Stimulated activated naive CD4-positive, alpha-beta T cell treated with Interleukin-2 at 50 U/mL for 16 hours (primary cell): Measurements from ENCODE around the gene REXO1.

ENCODE experiments used
- DNase-seq: peaks from one replicate; lab custom pipeline; 2025; lab: John Stamatoyannopoulos, UW

The REXO1 gene

DNA sequence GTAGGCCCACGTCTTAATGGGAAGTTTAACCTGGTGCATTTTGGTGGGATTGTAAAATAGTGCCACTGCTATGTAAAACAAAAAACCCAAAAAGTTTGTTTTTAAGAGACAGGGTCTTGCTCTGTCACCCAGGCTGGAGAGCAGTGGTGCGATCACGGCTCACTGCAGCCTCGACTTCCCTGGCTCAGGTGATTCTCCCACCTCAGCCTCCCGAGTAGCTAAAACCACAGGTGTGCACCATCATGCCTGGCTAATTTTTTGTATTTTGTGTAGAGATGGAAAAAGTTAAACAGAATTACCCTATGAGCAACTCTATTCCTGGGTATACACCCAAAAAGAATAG lies 820 bp upstream of the REXO1 start:
- DNase-seq: no peak

DNA sequence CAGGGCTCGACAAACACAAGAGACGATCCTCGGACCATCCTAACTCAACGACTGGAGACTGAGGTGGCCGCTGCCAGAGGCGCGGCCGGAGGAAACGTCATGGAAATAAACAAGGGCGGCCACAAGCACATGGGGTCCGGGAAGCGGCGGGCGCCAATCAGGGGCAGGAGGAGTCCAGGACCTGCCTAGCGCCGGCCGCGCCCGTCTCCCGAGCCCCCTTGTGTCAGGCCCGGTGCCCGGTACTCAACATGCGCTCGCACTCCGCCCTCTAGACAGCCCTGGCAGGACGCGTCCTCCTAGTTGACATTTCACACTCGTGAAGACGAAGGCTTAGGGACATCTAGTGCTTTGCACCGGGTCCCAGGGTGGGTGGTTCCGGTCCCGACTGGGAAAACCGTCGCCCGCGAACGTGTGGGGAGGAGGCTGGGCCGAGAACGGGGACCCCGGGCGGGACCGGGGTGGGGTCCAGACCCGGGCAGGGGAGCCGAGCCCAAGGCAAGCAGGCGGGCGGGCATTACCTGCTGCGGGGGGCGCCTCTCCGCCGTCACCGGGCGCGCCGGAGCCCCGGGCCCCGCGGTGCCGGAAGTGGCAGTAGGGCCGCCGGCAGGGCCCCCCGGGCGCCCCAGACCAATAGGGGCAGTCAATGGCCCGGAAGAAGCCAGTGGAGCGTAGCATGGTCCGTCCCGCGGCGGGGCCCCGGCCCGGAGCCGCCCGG lies 442 bp downstream of the REXO1 start:
- no peak for DNase-seq

DNA sequence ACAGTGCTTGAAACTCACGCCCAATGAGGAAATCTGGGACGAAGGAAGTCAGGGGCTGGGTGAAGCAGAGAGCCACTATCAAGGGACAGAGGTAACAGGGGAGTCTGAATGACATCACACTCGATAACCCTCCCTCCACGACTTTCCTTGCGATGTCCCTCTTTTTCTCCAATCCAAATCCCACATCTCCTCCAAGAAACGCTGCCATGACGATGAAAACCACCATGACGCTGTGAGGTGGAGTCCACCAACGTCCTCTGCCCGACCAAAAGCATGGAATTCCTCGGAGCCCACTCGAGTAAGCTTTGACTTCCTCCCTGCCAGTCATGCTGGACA lies 967 bp downstream of the REXO1 start:
- DNase-seq: no peak

GRCh38 chr19:1846517-1847204 lies 1.6 kb downstream of the REXO1 start:
- no peak for DNase-seq

DNA sequence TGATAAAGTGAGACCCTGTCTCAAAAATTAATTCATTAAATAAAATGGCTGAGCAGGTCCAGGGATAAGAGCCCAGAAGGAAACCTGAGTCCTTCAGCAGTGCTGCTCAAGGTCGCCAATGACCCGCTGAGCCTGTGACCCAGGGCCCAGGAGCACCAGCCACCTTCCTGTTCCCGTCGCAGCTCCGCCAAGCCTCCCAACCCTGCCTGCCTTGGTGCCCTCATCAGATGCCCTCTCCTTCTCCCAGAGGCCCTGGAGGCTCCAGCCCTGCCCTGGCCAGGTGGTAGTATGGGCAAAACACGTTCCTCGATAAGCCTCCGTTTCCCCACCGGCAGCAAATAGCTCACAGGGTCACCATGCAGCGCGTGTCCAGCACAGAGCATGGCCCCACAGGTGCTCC lies 2.6 kb downstream of the REXO1 start:
- DNase-seq: no peak

DNA sequence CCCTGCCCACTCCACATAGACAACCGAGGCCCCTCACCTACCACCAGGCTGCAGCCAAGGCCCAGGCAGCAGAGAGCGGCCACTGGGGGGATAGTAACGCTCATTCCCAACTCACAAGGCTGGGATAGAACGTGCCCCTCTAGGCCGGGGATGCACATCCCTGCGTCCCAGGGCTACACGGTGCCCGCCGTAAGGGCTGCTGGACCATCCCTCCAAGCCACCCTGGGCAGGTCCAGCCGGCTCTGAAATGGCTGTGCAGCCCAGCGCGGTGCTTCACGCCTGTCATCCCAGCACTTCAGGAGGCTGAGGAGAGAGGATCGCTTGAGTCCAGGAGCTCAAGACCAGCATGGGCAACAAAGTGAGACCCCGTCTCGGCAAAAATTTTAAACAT lies 3.2 kb downstream of the REXO1 start:
- no peak for DNase-seq

GRCh38 chr19:1844513-1845124 lies 3.7 kb downstream of the REXO1 start:
- DNase-seq: no peak

GRCh38 chr19:1843646-1844394 lies 4.5 kb downstream of the REXO1 start:
- no peak for DNase-seq

DNA sequence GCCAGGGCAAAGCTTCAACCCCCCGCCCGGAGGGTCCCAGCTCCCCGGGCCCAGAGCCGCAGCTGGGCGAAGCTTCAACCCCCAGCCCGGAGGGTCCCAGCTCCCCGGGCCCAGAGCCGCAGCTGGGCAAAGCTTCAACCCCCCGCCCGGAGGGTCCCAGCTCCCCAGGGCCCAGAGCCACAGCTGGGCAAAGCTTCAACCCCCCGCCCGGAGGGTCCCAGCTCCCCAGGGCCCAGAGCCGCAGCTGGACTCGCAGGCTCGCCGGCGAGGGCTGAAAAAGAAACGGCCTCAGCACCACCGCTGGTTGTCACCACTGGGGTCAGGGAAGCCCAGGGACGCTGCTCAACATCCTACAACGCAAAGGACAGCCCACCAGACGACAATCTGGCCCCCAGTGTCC lies 5.2 kb downstream of the REXO1 start:
- no peak for DNase-seq

DNA sequence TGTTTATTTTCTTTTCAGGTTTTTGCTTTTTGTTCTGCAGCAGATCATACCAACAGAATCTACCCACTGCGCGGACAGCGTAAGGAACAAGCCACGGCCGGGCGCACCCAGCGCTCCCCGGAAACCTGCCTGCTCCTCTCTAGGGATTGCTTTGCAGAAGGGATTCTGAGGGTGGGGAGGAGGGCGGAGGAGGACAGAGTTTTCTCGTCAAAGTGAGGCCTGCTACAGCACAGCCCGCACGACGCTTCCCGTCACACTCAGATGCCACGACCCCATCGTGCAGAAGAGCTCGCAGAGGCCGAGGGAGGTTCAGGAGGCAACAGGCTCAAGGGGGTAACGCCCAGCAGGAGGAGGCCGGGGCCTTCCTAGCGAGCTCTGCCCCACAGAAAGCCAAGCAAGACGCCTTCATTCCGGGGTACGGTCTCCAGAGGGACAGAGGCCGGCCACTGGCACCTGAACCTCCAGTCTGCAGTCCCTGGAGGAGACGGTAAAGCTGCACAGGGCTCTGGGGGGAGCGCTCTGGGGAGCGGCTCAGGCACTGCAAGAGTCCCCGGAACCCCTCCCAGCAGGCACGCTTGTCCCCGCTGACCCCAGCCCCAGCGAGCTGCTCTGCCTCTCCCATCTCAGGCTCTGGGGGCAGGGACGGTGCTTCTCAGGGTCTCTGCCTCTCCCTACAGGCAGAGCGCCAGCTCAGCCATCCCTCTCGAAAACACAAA lies 6.9 kb downstream of the REXO1 start:
- DNase-seq: no peak

DNA sequence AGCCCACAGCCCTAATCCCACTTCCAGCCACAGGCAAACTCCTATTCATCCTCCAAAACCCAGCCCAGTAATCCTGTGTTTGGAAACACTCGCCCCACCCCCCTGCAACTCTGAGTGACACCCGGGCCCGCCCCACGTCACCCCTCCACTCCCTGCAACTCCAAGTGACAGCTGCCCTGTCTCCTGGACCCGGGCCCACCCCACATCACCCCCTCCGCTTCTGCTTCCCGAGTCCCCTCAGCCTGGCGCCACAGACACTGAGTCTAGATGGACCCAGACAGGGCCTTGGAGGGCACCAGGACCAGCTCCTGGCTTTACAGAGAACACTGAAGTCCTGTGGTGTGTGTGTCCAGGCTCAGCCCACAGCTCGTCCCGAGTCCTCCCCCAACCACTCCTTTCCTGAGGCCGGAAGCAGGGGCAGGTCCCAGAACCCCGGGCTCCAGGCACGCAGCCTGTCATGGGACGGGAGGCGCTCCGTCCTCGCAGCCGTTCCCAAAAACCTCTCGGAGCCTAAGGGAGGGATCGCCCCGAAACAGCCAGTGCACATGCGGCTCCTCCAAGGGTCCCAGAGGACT lies 7.7 kb downstream of the REXO1 start:
- DNase-seq: no peak

DNA sequence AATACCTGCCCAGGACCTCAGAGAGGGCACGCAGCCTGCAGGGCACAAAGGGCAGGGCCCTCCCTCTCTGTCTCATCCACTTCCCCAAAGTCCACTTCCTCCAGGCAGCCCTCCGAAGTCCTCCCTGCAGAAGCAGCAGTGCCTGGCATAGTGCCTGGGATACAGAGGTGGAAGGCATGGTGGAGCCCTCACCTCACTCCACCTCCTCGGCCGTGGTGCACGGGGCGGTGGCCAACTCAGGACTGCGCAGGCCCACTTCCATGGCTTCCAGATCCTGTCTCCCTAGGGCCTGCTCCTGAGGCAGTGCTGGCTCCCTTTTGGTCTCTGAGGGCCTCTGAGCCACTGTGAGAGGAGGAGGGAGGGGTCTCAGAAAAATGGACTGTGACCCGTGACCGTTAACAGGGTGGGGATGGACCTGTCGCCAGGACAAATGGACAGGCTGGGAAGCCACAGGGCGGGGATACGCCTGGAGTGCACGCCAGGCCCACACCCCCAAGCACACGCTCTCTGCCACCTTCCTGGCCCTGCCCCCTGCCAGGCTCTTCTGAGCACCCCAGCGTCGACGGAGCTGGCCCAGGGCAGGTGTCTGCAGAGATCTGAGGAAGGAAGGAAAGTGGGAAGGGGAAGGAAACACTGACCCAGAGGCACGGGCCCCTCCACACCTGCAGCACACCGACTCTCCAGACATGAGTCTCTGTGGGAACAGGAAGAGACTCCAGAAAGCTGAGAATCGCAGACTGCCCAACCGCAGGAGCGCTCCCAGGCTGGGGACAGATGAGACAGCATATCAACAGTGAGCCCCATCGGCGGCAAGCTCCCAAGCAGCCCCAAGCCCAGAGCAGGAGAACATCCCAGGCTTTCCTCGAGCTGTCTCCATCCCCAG lies 8.4 kb downstream of the REXO1 start:
- DNase-seq: no peak

GRCh38 chr19:1837625-1838105 lies 10.6 kb downstream of the REXO1 start:
- peak; percentile 49 for DNase-seq

DNA sequence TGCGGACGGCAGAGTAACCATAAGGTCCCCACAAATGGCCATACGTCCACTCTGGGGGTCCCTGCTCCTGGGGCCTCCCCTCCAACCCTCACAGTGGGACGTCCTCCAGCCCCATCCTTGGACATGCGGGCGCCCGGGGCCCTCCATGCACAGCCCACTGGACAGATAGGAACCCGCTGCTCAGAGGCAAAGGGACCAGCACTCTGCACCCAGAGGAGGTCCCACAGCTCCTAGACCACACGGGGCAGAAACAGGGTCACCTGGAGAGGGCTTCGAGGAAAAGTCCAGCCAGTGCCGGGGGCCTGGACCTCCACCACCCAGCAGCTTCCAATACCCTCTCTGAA lies 11.1 kb downstream of the REXO1 start:
- DNase-seq: no peak

- DNase-seq: no peak
These were observed 11.6 kb downstream of the REXO1 start for GRCh38 chr19:1836458-1837221.

- DNase-seq: no peak
These were observed 14.7 kb downstream of the REXO1 start for GRCh38 chr19:1833540-1833939.

DNA sequence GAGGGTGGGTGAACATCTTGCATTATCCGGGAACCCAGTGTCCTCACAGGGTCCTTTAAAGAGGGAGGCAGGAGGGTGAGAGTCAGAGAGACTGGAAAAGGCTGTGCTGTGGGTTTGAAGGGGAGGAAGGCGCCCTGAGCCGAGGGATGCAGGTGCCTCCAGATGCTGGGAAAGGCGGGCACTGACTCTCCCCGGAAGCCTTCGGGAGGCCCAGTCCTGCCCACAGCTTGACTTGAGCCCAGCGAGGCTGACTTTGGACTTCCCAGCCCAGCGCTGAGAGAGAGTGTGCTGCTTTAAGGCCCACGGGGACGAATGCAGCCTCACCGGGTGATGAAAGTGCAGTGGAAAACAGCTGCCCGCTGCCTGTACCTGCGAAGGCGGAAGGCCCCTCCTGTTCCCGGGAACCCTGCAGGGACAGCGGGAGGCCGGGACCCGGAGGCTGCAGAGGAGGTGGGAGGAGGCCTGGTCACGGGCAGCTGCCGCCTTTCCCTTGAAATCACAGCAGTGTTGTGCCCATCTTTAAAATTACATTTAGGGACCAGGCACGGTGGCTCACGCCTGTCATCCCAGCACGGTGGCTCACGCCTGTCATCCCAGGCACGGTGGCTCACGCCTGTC lies 16.1 kb downstream of the REXO1 start:
- DNase-seq: no peak

- no peak for DNase-seq
These were observed 17.3 kb downstream of the REXO1 start for GRCh38 chr19:1830978-1831377.

GRCh38 chr19:1830568-1830967 lies 17.7 kb downstream of the REXO1 start:
- no peak for DNase-seq

GRCh38 chr19:1829958-1830357 lies 18.3 kb downstream of the REXO1 start:
- no peak for DNase-seq
